ENCODE results near the gene EXOC3L1. TPM values are rescaled to one million over a fixed set of nuclear protein-coding genes. Genes with fewer than 3 reads are reported as not detected.

The EXOC3L1 gene
- total RNA-seq, 4 donors from 2014 or later, result 0.20 to 2.3 (median 0.88) TPM

DNA sequence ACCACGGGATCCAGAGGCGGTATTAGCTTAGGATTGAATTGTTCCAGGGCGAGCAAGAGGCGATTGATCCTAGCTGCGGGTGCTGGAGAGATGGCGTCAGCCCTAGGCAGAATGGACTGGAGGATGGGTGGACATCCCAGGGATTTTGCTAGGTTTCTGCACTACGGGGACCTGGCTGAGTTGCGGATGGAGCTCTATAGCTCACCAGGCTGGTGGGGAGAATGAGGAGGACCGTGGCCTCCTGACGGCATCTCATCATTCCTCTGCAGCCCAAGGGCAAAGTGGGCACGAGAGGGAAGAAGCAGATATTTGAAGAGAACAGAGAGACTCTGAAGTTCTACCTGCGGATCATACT lies 37.6 kb upstream of the EXOC3L1 start:
- peaks cover 0 to 41% of the 10 kb centered on the region in 2 donors for H3K36me3 ChIP-seq
- peaks cover 19 to 22% of the 10 kb centered on the region in 2 donors for H3K4me1 ChIP-seq
- no peaks in the 10 kb centered on the region for H3K9me3 ChIP-seq
- no peaks in the 10 kb centered on the region for H3K27me3 ChIP-seq
- peak overlapping the region; percentile 83 to 94 (median 85) for H3K27ac ChIP-seq
- DNase-seq, result peak in 1 of 2 donors; percentile 16
- TF ChIP-seq POLR2A (IDR thresholded peaks at IDR 0.05) (no peak), CTCF (IDR thresholded peaks at IDR 0.05 in 4 of 5, conservative IDR thresholded peaks at IDR 0.05 in 1 of 5) (no peak)
- in situ Hi-C loops (cut with MboI; ENCODE audit: low sequenced_read_pairs in 4 of 4), result no loop called here
- ATAC-seq, result no peak
- H3K4me3 ChIP-seq, result peak overlapping the region; percentile 86 to 99 (median 96)
- intact Hi-C loops (cut with DNase I; ENCODE audit: low total_unique reads), result loop anchor here (1.0 kb wide), 2 partner anchors 19 to 35 kb away; partner anchors contain the start of gene E2F4

DNA sequence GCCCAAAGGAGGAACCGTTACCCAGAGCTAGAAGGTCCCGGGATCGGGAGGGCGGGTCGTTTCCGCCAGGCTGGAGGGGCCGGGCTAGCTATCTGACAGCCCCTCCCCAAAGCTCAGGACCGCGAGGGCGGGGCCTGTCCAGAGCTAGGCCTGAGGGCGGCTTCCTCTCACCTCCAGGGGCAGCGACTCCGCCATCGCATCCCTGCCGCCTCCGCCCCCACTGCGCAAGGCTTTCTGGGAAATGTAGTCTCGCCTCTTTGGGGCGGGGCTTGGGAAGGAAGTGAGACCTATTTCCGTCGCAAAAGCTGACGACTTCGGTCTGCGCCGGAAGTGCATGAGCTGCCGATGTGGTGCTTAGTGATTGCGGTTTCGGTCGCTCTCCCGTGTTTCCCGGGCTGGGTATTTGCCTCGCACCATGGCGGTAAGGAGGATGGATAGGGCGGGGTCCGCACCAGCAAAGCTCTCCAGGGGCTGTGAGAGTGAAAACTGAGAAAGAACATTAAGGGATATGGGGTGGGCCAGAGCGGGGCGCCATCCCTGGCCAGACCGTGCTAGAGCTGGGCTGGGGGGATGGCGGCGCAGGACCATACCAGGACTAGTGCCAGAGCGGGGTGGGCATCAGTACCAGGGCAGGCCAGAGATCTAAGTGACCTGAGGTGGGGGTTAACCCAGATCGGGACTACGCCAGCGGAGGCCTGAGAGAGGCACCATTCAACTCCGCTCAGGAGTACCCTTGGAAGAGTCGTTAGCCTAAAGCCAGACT lies 37.0 kb upstream of the EXOC3L1 start, which contains the start of gene TMEM208:
Gene TMEM208, plus strand, starts transcription at position 327 of the 763 bp plus-strand sequence. Its CDS starts 89 bp downstream, at position 416.
- TF ChIP-seq CTCF (IDR thresholded peaks at IDR 0.05 in 4 of 5, conservative IDR thresholded peaks at IDR 0.05 in 1 of 5) (peak in 1 of 5 experiments; percentile 33), POLR2A (IDR thresholded peaks at IDR 0.05) (peak; percentile 73 to 87)
- no peaks in the 10 kb centered on the region for H3K9me3 ChIP-seq
- intact Hi-C loops (cut with DNase I; ENCODE audit: low total_unique reads), result loop anchor here (1.0 kb wide), 2 partner anchors 19 to 35 kb away; partner anchors contain the start of gene E2F4
- peaks cover 19 to 22% of the 10 kb centered on the region in 2 donors for H3K4me1 ChIP-seq
- DNase-seq, result peak; percentile 95 to 97
- peaks cover 0 to 39% of the 10 kb centered on the region in 2 donors for H3K36me3 ChIP-seq
- in situ Hi-C loops (cut with MboI; ENCODE audit: low sequenced_read_pairs in 4 of 4), result no loop called here
- H3K27me3 ChIP-seq, result no peaks in the 10 kb centered on the region
- peak within 1 kb of the TSS; percentile 83 to 94 (median 85) for H3K27ac ChIP-seq
- peak within 1 kb of the TSS; percentile 86 to 99 (median 96) for H3K4me3 ChIP-seq
- peak; percentile 89 to 93 for ATAC-seq

DNA sequence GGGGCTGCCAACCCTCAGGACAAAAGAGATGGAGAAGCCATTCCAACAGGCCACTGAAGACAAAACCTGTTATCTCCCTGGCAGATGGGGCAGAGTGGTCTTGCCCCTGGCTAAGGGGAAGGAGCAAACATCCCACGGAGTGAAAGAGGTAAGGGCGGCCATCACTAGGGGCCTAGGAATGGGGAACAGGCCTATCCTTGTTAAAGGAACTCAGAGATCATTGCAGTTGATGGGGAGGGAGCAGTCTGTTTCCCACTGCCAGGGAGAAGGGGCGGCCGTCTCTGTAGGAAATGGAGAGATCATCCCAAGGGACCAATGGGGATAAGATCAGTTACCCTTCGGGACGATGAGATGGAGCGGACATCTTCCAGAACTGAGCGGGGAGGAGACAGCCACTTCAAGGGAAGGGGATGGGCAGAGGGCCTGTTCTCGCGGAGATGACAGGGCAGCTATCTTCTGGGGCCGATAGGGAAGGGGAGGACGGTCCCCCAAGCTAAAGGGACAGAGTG lies 36.4 kb upstream of the EXOC3L1 start:
- H3K27me3 ChIP-seq, result no peaks in the 10 kb centered on the region
- peaks cover 0 to 33% of the 10 kb centered on the region in 2 donors for H3K36me3 ChIP-seq
- H3K27ac ChIP-seq, result peak overlapping the region; percentile 83 to 94 (median 85)
- ATAC-seq (peak in 1 of 2 donors; percentile 13), DNase-seq (peak in 1 of 2 donors; percentile 14)
- H3K9me3 ChIP-seq, result no peaks in the 10 kb centered on the region
- peaks cover 19 to 22% of the 10 kb centered on the region in 2 donors for H3K4me1 ChIP-seq
- TF ChIP-seq POLR2A (IDR thresholded peaks at IDR 0.05) (no peak), CTCF (IDR thresholded peaks at IDR 0.05 in 4 of 5, conservative IDR thresholded peaks at IDR 0.05 in 1 of 5) (no peak)
- in situ Hi-C loops (cut with MboI; ENCODE audit: low sequenced_read_pairs in 4 of 4) (no loop called here), intact Hi-C loops (cut with DNase I; ENCODE audit: low total_unique reads) (no loop called here)
- H3K4me3 ChIP-seq, result peak overlapping the region; percentile 86 to 99 (median 96)

- intact Hi-C loops (cut with DNase I; ENCODE audit: low total_unique reads) (no loop called here), in situ Hi-C loops (cut with MboI; ENCODE audit: low sequenced_read_pairs in 4 of 4) (no loop called here)
- DNase-seq (no peak), ATAC-seq (no peak)
- Histone ChIP-seq H3K27ac (no peak overlapping the region), H3K36me3 (peaks cover 0 to 10% of the 10 kb centered on the region in 2 donors), H3K4me1 (peaks cover 19 to 22% of the 10 kb centered on the region in 2 donors), H3K27me3 (no peaks in the 10 kb centered on the region), H3K9me3 (no peaks in the 10 kb centered on the region), H3K4me3 (no peak overlapping the region)
- no peak for TF ChIP-seq CTCF (IDR thresholded peaks at IDR 0.05 in 4 of 5, conservative IDR thresholded peaks at IDR 0.05 in 1 of 5)
- no peak for TF ChIP-seq POLR2A (IDR thresholded peaks at IDR 0.05)
Measured at GRCh38 chr16:67223992-67224391, 34.1 kb upstream of the EXOC3L1 start.

All from gastrocnemius medialis (tissue), 4 donors.